Loucy (cell line): ENCODE results near the gene KIF12.

Experiments used
- H2AFZ ChIP-seq: fragments of 200-600 bp; sonication (generic); 2 replicates; pipeline ENCODE4 v1.6.0; 2016; ENCODE audit warnings: antibody characterized with exemption, mild to moderate bottlenecking, low read length, moderate library complexity
- H3F3A ChIP-seq: fragments of 200-600 bp; 2 replicates; pipeline ENCODE4 v1.6.0; 2016; ENCODE audit warnings: antibody characterized with exemption, low read depth, mild to moderate bottlenecking
- H3K27me3 ChIP-seq: fragments of 200-600 bp; sonication (generic); 2 replicates; pipeline ENCODE4 v1.6.1; 2014; ENCODE audit warnings: low read length, mild to moderate bottlenecking; ENCODE audit not compliant: insufficient read depth, poor library complexity, severe bottlenecking
- H3K36me3 ChIP-seq: fragments of 200-600 bp; sonication (generic); 2 replicates; pipeline ENCODE4 v1.6.1; 2016; ENCODE audit warnings: low read length; ENCODE audit not compliant: insufficient read depth
- H3K4me1 ChIP-seq: fragments of 200-600 bp; sonication (generic); 2 replicates; pipeline ENCODE4 v1.5.1; 2014; ENCODE audit warnings: low read length, mild to moderate bottlenecking; ENCODE audit not compliant: insufficient read depth, poor library complexity, severe bottlenecking
- H3K4me2 ChIP-seq: fragments of 200-600 bp; sonication (generic); 2 replicates; pipeline ENCODE4 v1.6.0; 2014; ENCODE audit warnings: antibody characterized with exemption, low read length, low read depth, mild to moderate bottlenecking; ENCODE audit not compliant: poor library complexity, severe bottlenecking
- H3K4me3 ChIP-seq: fragments of 200-600 bp; sonication (generic); 2 replicates; pipeline ENCODE4 v1.5.1; 2014; ENCODE audit warnings: low read length, mild to moderate bottlenecking, mixed read lengths; ENCODE audit not compliant: poor library complexity, severe bottlenecking
- H3K79me2 ChIP-seq: fragments of 200-600 bp; sonication (generic); 2 replicates; pipeline ENCODE4 v1.6.1; 2014; ENCODE audit warnings: low read length; ENCODE audit not compliant: insufficient read depth
- H3K9ac ChIP-seq: fragments of 200-600 bp; sonication (generic); 2 replicates; pipeline ENCODE4 v1.6.0; 2014; ENCODE audit warnings: mild to moderate bottlenecking, low read depth, low read length, moderate library complexity; ENCODE audit not compliant: poor library complexity, severe bottlenecking
- H3K9me2 ChIP-seq: fragments of 200-600 bp; sonication (generic); replicated peaks from 2 replicates; pipeline ENCODE4 v1.6.1; 2016; ENCODE audit warnings: low read depth, low read length, mixed read lengths
- H3K9me3 ChIP-seq: fragments of 200-600 bp; sonication (generic); 2 replicates; pipeline ENCODE4 v1.6.1; 2014; ENCODE audit warnings: mild to moderate bottlenecking, antibody characterized with exemption, low read length, low read depth; ENCODE audit not compliant: insufficient read depth
- H4K20me1 ChIP-seq: fragments of 200-600 bp; sonication (generic); 2 replicates; pipeline ENCODE4 v1.6.0; 2014; ENCODE audit warnings: antibody characterized with exemption, low read length, mild to moderate bottlenecking; ENCODE audit not compliant: insufficient read depth, poor library complexity, severe bottlenecking
- EZH2phosphoT487 ChIP-seq: fragments of 200-600 bp; IDR thresholded peaks from 2 replicates; pipeline ENCODE4 v1.6.1; 2018; ENCODE audit warnings: antibody characterized with exemption, mild to moderate bottlenecking, moderate library complexity, borderline replicate concordance
- TF ChIP-seq, protein P1 (sequence below): fragments of 200-600 bp; sonication (generic); conservative IDR thresholded peaks from 2 replicates; pipeline ENCODE4 v1.5.1; 2014; ENCODE audit warnings: mild to moderate bottlenecking, antibody characterized with exemption, low read length

Gene KIF12

DNA sequence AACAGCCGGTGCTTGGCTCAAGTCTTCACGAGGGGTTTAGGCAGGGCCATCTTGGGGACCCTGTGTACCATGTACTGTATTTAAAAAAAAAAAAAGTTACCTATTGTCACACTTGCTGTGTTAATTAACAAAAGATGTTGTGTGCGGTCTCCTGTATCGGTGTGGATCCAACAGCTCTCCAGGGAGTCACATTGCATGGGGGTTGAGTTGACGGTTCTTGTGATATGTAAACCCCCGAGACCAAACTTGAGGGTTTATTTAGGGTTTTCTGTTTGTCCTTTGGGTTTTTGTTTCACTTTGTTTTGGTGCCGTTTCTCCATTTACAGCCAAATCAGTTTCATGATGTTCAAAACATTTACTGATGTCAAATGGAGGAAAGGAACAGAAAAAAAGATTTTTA, 43.2 kb downstream of the KIF12 start:
- no peaks in the 10 kb centered on the region for H3K4me1 ChIP-seq
- peaks cover 17% of the 10 kb centered on the region; the same call in 1 of the 2 replicates for H3K36me3 ChIP-seq
- H3K9me2 ChIP-seq: no peaks in the 10 kb centered on the region
- H3K4me3 ChIP-seq: no peak overlapping the region
- no peaks in the 10 kb centered on the region for H3K79me2 ChIP-seq
- H3K9me3 ChIP-seq: no peaks in the 10 kb centered on the region
- H3F3A ChIP-seq: no peaks in the 10 kb centered on the region
- no peaks in the 10 kb centered on the region for H4K20me1 ChIP-seq
- H3K27me3 ChIP-seq: no peaks in the 10 kb centered on the region
- TF ChIP-seq EZH2phosphoT487: no peak
- TF ChIP-seq, protein P1, sequence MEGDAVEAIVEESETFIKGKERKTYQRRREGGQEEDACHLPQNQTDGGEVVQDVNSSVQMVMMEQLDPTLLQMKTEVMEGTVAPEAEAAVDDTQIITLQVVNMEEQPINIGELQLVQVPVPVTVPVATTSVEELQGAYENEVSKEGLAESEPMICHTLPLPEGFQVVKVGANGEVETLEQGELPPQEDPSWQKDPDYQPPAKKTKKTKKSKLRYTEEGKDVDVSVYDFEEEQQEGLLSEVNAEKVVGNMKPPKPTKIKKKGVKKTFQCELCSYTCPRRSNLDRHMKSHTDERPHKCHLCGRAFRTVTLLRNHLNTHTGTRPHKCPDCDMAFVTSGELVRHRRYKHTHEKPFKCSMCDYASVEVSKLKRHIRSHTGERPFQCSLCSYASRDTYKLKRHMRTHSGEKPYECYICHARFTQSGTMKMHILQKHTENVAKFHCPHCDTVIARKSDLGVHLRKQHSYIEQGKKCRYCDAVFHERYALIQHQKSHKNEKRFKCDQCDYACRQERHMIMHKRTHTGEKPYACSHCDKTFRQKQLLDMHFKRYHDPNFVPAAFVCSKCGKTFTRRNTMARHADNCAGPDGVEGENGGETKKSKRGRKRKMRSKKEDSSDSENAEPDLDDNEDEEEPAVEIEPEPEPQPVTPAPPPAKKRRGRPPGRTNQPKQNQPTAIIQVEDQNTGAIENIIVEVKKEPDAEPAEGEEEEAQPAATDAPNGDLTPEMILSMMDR: no peak
- H2AFZ ChIP-seq: no peak overlapping the region
- no peak overlapping the region for H3K4me2 ChIP-seq
- no peak overlapping the region for H3K9ac ChIP-seq

DNA sequence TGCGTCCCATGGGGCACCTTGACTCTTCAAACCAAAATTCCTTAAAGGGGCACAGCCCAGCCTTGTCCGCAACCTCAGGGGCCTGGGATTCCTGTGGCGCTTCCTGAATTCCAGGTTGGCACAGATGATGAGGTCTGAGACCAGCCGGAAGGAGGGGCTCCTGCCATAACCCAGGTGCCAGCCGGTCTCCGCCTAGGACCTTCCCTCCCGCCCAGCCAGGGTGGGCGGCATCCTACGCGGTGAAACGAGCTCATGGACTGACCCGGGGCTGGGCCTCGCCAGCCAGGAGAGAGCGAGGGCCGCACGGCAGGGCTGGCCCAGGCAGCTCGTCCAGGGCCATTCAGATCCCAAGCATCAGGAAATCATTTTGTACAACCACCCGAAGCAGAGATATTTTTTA, 44.0 kb downstream of the KIF12 start:
- H4K20me1 ChIP-seq: no peaks in the 10 kb centered on the region
- H3K4me3 ChIP-seq: no peak overlapping the region
- no peaks in the 10 kb centered on the region for H3K9me2 ChIP-seq
- H3K79me2 ChIP-seq: no peaks in the 10 kb centered on the region
- peaks cover 26% of the 10 kb centered on the region; the same call in 1 of the 2 replicates for H3K36me3 ChIP-seq
- no peak overlapping the region for H3K9ac ChIP-seq
- no peaks in the 10 kb centered on the region for H3K4me1 ChIP-seq
- H2AFZ ChIP-seq: no peak overlapping the region
- H3K4me2 ChIP-seq: no peak overlapping the region
- no peaks in the 10 kb centered on the region for H3F3A ChIP-seq
- H3K27me3 ChIP-seq: no peaks in the 10 kb centered on the region
- TF ChIP-seq EZH2phosphoT487: no peak
- TF ChIP-seq, protein P1: no peak
- no peaks in the 10 kb centered on the region for H3K9me3 ChIP-seq

DNA sequence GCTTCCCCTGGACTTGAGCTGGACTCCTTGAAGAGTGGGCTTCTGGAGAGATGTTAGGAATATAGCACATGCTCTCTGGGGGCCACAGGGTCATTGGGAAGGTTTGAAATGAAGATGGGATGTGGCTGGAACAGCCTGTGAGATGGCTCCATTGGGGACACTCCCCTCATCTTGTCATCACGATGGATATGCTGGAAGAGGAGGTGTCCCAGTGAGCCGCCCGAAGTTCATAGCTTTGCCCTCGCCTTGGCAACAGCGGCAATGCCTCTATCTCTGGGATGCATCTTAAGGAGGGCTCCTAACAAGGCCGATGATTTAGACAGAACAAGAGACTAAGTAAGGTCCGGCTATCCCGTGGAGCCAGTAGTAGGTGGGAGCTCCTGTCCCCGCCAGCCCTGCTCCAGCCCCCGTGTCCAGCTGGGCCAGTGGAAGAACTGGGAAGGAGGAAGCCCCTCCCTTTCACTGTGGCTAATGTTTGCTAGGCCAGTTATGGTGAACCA, 44.9 kb downstream of the KIF12 start:
- Histone ChIP-seq H3K4me3 (no peak overlapping the region), H3K9me2 (no peaks in the 10 kb centered on the region), H4K20me1 (no peaks in the 10 kb centered on the region), H3K9ac (no peak overlapping the region), H3K36me3 (peaks cover 34% of the 10 kb centered on the region; the same call in 1 of the 2 replicates), H2AFZ (no peak overlapping the region), H3K4me1 (no peaks in the 10 kb centered on the region), H3K4me2 (no peak overlapping the region), H3F3A (no peaks in the 10 kb centered on the region), H3K9me3 (no peaks in the 10 kb centered on the region), H3K79me2 (no peaks in the 10 kb centered on the region), H3K27me3 (no peaks in the 10 kb centered on the region)
- TF ChIP-seq, protein P1: no peak
- no peak for TF ChIP-seq EZH2phosphoT487
